ENCODE measurements around the gene STAT6. TPM values are rescaled to one million over a fixed set of nuclear protein-coding genes. Genes with fewer than 3 reads are reported as not detected.

Gene STAT6
- total RNA-seq, 1 donor from 2014 or later: 269 TPM

DNA sequence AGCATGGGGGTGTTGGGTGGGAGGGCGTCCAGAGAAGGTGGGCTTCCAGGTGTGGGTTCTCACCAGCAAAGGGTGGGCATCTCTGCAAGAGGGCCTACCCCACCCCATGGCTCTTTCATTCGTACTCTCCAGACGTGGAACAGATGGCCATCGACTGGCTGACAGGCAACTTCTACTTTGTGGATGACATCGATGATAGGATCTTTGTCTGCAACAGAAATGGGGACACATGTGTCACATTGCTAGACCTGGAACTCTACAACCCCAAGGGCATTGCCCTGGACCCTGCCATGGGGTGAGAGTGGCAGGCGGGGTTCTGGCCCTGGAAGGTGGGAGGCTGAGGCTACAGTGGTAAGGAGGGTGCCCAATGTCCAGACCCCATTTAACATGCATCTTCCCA lies 42.9 kb upstream of the STAT6 start:
- TF ChIP-seq, protein P1, sequence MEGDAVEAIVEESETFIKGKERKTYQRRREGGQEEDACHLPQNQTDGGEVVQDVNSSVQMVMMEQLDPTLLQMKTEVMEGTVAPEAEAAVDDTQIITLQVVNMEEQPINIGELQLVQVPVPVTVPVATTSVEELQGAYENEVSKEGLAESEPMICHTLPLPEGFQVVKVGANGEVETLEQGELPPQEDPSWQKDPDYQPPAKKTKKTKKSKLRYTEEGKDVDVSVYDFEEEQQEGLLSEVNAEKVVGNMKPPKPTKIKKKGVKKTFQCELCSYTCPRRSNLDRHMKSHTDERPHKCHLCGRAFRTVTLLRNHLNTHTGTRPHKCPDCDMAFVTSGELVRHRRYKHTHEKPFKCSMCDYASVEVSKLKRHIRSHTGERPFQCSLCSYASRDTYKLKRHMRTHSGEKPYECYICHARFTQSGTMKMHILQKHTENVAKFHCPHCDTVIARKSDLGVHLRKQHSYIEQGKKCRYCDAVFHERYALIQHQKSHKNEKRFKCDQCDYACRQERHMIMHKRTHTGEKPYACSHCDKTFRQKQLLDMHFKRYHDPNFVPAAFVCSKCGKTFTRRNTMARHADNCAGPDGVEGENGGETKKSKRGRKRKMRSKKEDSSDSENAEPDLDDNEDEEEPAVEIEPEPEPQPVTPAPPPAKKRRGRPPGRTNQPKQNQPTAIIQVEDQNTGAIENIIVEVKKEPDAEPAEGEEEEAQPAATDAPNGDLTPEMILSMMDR (IDR thresholded peaks at IDR 0.05): no peak
- intact Hi-C loops (cut with DNase I): no loop called here
- peaks cover 67% of the 10 kb centered on the region for H3K36me3 ChIP-seq

DNA sequence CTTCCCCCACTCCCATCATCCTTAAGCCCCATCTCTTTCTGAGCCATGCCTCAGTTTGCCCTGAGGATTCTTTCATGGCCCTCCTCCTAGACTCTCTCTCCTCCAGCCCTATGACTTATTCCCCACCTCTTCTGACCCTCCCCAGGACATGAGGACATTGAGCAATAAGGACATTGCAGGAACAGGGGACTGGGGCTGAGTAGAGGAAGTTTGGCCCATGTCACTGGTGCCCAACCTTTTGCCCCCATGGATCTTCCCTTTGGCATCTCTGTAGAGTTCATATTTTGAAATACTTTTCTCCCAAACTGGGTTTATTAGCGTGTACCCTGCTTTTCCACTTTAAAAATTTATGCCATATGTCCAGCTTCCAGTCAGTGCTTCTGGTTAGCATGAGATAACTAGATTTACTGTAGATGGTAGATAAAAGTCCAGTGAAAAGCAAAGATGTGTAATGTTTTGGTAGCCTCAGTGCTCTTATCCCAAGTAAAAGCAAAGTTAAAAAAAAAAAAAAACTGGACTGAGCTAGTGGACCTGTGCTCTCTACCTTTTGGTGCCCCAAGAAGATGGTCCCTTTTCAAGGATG lies 42.3 kb upstream of the STAT6 start:
- intact Hi-C loops (cut with DNase I): no loop called here
- H3K4me3 ChIP-seq: no peak overlapping the region
- ATAC-seq: peak in 1 of 2 donors; percentile 43
- TF ChIP-seq, protein P1 (IDR thresholded peaks at IDR 0.05): no peak
- H3K27me3 ChIP-seq (ENCODE audit: low read depth): no peaks in the 10 kb centered on the region
- peak overlapping the region; percentile 36 for H3K27ac ChIP-seq
- H3K36me3 ChIP-seq: peaks cover 61% of the 10 kb centered on the region
- peaks cover 77% of the 10 kb centered on the region for H3K4me1 ChIP-seq
- no peak for DNase-seq
- no peaks in the 10 kb centered on the region for H3K9me3 ChIP-seq

More for the DNA sequence above, 42.9 kb upstream of the STAT6 start:
- no peak for DNase-seq
- no peak for ATAC-seq
- H3K27me3 ChIP-seq (ENCODE audit: low read depth): no peaks in the 10 kb centered on the region
- peaks cover 77% of the 10 kb centered on the region for H3K4me1 ChIP-seq
- no peak overlapping the region for H3K4me3 ChIP-seq
- H3K9me3 ChIP-seq: no peaks in the 10 kb centered on the region
- H3K27ac ChIP-seq: no peak overlapping the region

DNA sequence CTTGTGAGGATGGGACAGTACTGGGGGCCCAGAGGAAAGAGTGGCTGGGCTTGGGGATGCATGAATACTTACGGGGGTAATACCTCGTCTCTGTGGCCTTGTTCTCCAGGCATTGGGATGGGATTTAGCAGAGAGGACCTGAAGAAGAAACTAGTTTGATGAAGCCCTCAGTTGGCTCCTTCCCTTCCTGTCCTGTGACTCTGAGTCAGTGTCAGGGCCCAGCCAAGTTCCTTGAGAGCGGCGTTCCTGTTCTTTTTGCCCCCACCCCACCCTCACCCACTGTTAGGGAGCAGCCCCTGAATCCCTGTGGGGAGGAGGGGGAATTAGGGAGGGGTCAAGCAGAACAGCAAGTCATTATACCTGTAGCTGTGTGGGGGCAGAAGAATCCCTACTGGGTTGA lies 41.5 kb upstream of the STAT6 start:
- H3K36me3 ChIP-seq: peaks cover 53% of the 10 kb centered on the region
- TF ChIP-seq, protein P1 (IDR thresholded peaks at IDR 0.05): no peak
- intact Hi-C loops (cut with DNase I): no loop called here
- H3K4me3 ChIP-seq: no peak overlapping the region
- no peak for DNase-seq
- no peaks in the 10 kb centered on the region for H3K9me3 ChIP-seq
- peaks cover 77% of the 10 kb centered on the region for H3K4me1 ChIP-seq
- H3K27me3 ChIP-seq (ENCODE audit: low read depth): no peaks in the 10 kb centered on the region
- peak overlapping the region; percentile 73 for H3K27ac ChIP-seq
- ATAC-seq: peak; percentile 23 to 26

DNA sequence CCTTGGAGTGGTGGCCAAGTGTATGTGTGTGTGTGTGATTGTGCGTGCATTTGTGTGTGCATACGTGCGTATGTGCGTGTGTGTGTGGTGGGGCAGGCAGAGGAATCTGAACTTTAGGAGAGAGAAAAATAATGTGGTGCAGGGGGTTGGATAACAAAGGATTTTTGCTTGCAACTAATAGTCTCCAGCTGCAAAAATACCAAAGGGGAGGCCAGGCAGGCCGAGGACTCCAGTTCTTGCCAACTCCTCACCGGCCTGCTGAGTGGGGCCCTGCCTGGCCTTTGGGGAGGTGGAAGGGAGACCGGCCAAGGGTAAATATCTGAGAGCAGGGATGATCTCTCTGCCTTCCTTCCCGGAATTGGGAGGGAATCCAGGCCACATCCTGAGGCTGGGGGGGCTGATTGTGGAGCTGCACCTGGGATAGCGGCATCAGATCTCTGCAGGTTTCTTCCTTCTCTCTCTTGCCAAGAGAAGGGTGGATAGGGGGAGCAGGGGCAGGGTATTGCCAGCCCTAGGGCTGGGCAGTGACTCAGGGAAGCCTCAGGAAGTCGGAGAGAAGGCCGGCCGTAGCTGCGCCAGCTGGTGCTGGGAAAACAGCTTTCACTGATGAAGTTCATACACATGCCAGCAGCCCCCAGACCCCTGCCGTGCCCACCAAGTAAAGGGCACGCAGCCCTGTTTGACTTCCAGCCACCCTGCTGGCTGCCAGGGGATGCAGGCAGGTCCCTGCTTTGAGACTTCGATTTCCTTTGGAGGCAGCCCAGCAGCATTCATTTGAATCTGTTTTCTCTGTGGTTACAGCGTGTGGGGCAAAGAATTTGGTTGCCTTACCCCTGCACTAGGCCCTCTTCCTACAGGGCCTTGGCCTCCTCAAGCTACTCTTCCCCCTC lies 40.8 kb upstream of the STAT6 start:
- Histone ChIP-seq H3K27me3 (ENCODE audit: low read depth) (no peaks in the 10 kb centered on the region), H3K4me3 (no peak overlapping the region), H3K27ac (peak overlapping the region; percentile 73), H3K4me1 (peaks cover 83% of the 10 kb centered on the region), H3K9me3 (no peaks in the 10 kb centered on the region), H3K36me3 (peaks cover 46% of the 10 kb centered on the region)
- TF ChIP-seq, protein P1 (IDR thresholded peaks at IDR 0.05): no peak
- intact Hi-C loops (cut with DNase I): no loop called here
- DNase-seq (no peak), ATAC-seq (no peak)

DNA sequence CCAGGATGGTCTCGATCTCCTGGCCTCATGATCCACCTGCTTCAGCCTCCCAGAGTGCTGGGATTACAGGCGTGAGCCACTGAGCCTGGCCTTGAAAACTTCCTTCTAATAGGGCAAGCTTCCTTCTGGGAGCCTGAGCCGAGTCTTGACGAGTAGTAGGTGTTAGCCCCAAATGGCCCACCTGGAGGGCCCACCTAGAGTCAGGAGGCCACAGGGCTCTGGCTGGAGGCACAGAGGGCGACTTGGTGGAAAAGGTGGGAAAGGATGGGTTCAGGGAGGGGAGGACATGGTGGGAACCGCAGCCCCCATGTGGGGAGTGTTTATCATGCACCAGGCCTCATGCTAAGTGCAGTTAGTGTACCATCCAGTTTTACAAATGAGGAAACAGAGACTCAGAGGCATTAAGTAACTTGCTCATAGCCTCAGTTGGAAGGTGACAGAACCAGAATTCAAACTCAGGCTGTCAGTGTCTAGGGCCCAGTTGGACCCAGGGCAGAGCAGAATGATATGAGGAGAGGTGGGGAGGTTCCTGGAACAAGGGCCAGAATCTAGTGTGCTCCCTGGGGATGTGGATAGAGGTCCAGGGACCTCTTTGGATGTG lies 39.3 kb upstream of the STAT6 start:
- Histone ChIP-seq H3K9me3 (no peaks in the 10 kb centered on the region), H3K27me3 (ENCODE audit: low read depth) (no peaks in the 10 kb centered on the region), H3K36me3 (peaks cover 46% of the 10 kb centered on the region), H3K27ac (peak overlapping the region; percentile 68), H3K4me1 (peaks cover 97% of the 10 kb centered on the region), H3K4me3 (no peak overlapping the region)
- ATAC-seq (no peak), DNase-seq (no peak)
- TF ChIP-seq, protein P1 (IDR thresholded peaks at IDR 0.05): no peak
- intact Hi-C loops (cut with DNase I): no loop called here
